Glutamatergic neuron (in vitro differentiated cells): ENCODE results near the gene SPEM3. TPM values are rescaled to one million over a fixed set of nuclear protein-coding genes. Genes with fewer than 3 reads are reported as not detected.

Experiments used
- DNase-seq: peaks from one replicate; pipeline ENCODE4 v3.0.0; 2022
- H3K27ac Mint-ChIP-seq: one replicate; pipeline ENCODE4 v1.8.0; 2020; ENCODE audit warnings: mild to moderate bottlenecking, mixed read lengths, inconsistent platforms; ENCODE audit not compliant: unreplicated experiment
- H3K27me3 Mint-ChIP-seq: one replicate; pipeline ENCODE4 v1.8.0; 2020; ENCODE audit warnings: mild to moderate bottlenecking, moderate library complexity, mixed read lengths, inconsistent platforms; ENCODE audit not compliant: unreplicated experiment
- H3K36me3 Mint-ChIP-seq: one replicate; pipeline ENCODE4 v1.8.0; 2020; ENCODE audit warnings: mild to moderate bottlenecking, mixed read lengths, inconsistent platforms; ENCODE audit not compliant: unreplicated experiment
- H3K4me1 Mint-ChIP-seq: one replicate; pipeline ENCODE4 v1.8.0; 2020; ENCODE audit warnings: mild to moderate bottlenecking, low read depth, mixed read lengths, inconsistent platforms; ENCODE audit not compliant: unreplicated experiment
- H3K4me3 Mint-ChIP-seq: one replicate; pipeline ENCODE4 v1.8.0; 2020; ENCODE audit warnings: mild to moderate bottlenecking, mixed read lengths, inconsistent platforms; ENCODE audit not compliant: unreplicated experiment
- H3K9me3 Mint-ChIP-seq: one replicate; pipeline ENCODE4 v1.8.0; 2020; ENCODE audit warnings: mild to moderate bottlenecking, moderate library complexity, mixed read lengths, inconsistent platforms; ENCODE audit not compliant: unreplicated experiment
- total RNA-seq: library from RNA; stranded (reverse); fragmentation: NEBNext Ultra II Directional; extraction: Animal tissue kit (Norgen Biotek cat#: 25700); gene quantifications from one replicate; pipeline ENCODE4 v1.2.1, GENCODE V29; 2021; ENCODE audit not compliant: unreplicated experiment
- TF ChIP-seq, protein P1 (sequence below): fragments of 200-600 bp; sonication (generic); IDR thresholded peaks from one replicate; pipeline ENCODE4 v1.5.0; 2021; ENCODE audit not compliant: partially characterized antibody, unreplicated experiment

The SPEM3 gene
- total RNA-seq, 1 donor from 2014 or later, result not detected

DNA sequence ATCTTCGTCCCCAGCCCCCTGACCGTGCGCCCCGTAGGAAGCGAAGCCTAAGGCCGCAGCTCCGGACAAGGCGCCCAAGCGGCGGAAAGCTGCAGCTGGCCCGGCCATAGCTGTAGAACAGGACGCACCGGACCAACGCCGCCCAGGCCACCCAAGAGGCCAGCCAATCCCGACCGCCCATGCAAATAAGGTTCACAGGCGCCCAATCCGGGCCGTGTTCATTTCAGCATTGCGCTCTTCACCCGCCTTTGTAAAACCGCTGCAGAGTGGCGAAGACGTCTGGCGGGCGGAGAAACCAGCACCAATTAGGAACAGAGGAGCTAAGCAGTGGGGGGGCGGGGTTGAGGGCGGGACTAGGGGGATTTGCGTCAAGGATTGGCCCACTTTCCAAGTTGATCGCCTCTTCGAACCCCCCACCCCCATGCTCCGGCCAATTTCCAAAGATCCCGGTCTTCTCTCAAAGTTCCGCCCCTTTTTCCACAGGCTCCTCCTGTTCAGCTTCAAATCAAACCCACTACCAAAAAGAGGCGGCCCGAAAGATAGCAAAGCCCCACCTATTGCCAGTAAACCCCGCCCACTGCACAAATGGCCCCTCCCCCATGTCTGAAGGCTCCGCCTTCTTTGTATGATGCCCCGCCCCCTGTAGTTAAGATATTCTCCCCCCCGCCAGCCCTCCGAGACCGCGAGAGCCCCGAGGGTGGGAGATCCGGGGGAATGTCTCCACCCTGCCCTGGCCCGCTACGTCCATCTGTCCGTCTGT lies 24.5 kb upstream of the SPEM3 start, which contains the start of gene TMEM256:
Gene TMEM256 (minus strand): TSS at position 121 of the 760 bp plus-strand sequence. CDS start 13 bp downstream, at position 108.
- DNase-seq, result peak; percentile 96
- peaks cover 3% of the 10 kb centered on the region for H3K36me3 Mint-ChIP-seq
- peaks cover 10% of the 10 kb centered on the region for H3K4me1 Mint-ChIP-seq
- TF ChIP-seq, protein P1, sequence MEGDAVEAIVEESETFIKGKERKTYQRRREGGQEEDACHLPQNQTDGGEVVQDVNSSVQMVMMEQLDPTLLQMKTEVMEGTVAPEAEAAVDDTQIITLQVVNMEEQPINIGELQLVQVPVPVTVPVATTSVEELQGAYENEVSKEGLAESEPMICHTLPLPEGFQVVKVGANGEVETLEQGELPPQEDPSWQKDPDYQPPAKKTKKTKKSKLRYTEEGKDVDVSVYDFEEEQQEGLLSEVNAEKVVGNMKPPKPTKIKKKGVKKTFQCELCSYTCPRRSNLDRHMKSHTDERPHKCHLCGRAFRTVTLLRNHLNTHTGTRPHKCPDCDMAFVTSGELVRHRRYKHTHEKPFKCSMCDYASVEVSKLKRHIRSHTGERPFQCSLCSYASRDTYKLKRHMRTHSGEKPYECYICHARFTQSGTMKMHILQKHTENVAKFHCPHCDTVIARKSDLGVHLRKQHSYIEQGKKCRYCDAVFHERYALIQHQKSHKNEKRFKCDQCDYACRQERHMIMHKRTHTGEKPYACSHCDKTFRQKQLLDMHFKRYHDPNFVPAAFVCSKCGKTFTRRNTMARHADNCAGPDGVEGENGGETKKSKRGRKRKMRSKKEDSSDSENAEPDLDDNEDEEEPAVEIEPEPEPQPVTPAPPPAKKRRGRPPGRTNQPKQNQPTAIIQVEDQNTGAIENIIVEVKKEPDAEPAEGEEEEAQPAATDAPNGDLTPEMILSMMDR, result no peak
- peak within 1 kb of the TSS; percentile 92 for H3K27ac Mint-ChIP-seq
- H3K27me3 Mint-ChIP-seq, result peaks cover 10% of the 10 kb centered on the region
- H3K9me3 Mint-ChIP-seq, result peaks cover 10% of the 10 kb centered on the region
- H3K4me3 Mint-ChIP-seq, result peak within 1 kb of the TSS; percentile 85

DNA sequence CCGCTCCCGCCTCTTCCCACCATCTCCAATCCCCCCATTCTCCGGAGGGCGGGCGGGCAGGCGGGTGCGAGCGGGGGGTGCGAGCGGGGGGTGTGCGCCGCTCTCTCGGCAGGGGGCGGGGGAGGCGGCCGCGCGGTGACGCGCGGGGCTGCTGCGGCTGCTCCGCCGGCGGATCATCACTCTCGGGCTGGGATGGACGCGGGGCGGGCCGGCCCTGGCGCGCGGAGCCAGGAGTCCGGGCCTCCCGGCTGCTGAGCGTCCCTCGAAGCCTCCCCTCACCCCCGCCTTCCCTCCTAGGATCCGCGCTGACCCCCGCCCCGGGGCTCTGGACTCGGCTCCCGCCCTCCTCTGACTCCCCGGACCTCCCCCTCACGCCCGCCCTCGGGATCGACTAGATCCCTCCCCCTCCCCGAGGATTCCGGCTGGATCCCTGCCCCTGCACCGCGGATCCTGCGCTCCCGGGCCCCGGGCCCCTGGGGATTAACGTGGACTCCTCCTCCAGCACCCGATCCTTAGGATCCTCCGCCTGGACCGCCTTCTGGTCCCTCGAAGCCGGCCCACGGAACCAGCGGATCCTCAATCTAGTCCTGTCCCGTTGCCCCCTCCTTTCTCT lies 23.8 kb upstream of the SPEM3 start:
- Mint-ChIP-seq H3K36me3 (peaks cover 10% of the 10 kb centered on the region), H3K9me3 (peaks cover 11% of the 10 kb centered on the region), H3K27ac (peak overlapping the region; percentile 92), H3K27me3 (peaks cover 12% of the 10 kb centered on the region), H3K4me3 (peak overlapping the region; percentile 85), H3K4me1 (peaks cover 16% of the 10 kb centered on the region)
- TF ChIP-seq, protein P1, result peak; percentile 13
- peak; percentile 75 for DNase-seq

DNA sequence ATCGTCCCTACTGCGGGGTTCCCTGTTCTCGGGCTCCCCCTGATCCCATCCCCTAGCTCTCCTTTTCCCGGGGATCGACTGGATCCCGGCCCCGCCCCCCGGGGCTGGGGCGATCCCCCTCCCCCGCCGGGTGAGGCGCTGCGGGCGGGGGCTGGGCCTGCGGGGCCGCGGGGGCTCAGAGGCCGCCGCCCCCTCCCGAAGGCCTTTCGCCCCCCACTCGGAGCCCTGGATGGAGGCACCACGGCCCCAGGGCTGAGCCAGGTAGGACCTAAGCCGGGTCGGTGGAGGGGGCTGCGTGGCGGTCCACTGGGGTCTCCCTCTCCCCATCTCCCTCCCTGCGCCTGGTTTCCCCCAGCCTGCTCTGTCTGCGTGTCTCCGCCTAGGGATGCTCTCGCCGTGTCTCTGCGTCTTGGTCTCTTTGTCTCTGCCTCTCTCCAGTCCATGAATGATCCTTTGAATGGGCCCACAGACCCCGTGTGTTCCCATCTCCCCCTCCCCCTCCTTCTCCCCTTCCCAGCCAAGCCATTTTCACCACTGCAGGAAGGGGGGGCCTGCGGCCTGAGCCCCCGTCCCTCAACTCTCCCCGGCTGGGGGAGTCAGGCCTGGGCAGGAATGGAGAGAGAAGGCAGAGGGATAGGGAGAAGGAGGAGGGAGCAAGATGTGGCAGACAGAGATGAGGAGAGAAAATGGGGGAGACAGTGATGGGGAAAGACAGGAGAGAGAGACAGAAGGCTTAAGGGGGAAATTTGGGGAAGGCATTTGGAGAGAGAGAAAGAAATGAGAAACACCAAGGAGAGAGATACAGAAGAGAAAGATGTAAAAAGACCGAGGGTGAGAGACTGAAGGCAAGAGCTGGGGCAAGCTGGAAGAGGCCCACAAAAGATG lies 23.1 kb upstream of the SPEM3 start:
- TF ChIP-seq, protein P1, result no peak
- Mint-ChIP-seq H3K27me3 (peaks cover 13% of the 10 kb centered on the region), H3K9me3 (peaks cover 11% of the 10 kb centered on the region), H3K4me3 (peak overlapping the region; percentile 91), H3K27ac (peak overlapping the region; percentile 76), H3K4me1 (peaks cover 16% of the 10 kb centered on the region), H3K36me3 (peaks cover 14% of the 10 kb centered on the region)
- peak; percentile 49 for DNase-seq

DNA sequence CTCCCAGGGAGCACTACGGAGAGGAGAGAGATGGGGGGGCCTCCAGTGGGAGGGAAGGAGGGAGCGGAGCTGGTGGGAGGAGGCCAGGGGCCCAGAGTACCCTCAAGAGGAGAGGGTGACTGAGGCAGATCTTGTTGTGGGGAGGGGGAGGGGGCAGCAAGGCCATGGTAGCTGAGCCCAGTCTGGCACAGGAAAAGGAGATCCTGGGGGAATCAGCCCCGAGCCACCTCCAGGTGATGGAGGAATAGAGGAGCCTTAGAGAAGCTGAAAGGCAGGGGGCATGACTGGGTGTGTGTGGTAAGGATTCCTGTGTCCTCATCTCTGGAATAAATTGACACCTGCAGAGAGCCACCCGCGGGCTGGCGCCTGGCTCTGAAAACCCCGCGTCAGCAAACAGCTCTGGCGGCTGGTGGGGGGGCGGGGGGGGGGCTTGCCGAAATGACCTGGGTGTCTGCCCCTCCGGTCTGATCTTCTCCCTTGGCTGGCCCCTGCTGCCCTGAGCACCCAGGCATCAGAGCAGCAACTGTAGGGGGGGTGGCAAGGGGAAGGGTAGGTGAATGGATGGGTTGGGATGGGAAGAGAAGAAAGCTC lies 22.3 kb upstream of the SPEM3 start:
- DNase-seq, result peak; percentile 35
- peaks cover 14% of the 10 kb centered on the region for H3K36me3 Mint-ChIP-seq
- peak overlapping the region; percentile 91 for H3K4me3 Mint-ChIP-seq
- H3K27ac Mint-ChIP-seq, result peak overlapping the region; percentile 25
- peaks cover 11% of the 10 kb centered on the region for H3K9me3 Mint-ChIP-seq
- peaks cover 13% of the 10 kb centered on the region for H3K27me3 Mint-ChIP-seq
- TF ChIP-seq, protein P1, result no peak
- peaks cover 16% of the 10 kb centered on the region for H3K4me1 Mint-ChIP-seq
